ENCODE data around the gene RFTN1.

The RFTN1 gene

DNA sequence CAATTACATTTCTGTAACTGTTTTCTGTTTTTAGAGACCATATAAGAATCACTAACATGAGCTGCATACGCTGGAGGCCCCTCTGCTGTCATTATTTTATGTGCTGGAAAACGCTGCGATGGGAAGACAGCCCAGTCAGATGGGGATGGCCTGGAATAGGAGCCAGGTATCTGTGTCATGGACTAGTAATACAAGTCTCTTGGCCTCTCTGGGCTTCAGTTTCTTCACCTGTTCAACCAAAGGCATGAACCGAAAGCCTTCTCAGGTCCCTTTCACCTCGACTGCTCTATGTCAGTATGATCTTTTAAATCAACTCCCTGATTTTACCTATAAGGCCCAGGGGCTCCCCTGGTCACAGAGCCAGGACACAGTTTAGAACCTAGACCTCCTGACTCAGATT, 14.6 kb upstream of the RFTN1 start:
- TF ChIP-seq, protein P1, sequence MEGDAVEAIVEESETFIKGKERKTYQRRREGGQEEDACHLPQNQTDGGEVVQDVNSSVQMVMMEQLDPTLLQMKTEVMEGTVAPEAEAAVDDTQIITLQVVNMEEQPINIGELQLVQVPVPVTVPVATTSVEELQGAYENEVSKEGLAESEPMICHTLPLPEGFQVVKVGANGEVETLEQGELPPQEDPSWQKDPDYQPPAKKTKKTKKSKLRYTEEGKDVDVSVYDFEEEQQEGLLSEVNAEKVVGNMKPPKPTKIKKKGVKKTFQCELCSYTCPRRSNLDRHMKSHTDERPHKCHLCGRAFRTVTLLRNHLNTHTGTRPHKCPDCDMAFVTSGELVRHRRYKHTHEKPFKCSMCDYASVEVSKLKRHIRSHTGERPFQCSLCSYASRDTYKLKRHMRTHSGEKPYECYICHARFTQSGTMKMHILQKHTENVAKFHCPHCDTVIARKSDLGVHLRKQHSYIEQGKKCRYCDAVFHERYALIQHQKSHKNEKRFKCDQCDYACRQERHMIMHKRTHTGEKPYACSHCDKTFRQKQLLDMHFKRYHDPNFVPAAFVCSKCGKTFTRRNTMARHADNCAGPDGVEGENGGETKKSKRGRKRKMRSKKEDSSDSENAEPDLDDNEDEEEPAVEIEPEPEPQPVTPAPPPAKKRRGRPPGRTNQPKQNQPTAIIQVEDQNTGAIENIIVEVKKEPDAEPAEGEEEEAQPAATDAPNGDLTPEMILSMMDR (IDR thresholded peaks at IDR 0.05; ENCODE audit: insufficient read depth, missing control alignments): no peak

DNA sequence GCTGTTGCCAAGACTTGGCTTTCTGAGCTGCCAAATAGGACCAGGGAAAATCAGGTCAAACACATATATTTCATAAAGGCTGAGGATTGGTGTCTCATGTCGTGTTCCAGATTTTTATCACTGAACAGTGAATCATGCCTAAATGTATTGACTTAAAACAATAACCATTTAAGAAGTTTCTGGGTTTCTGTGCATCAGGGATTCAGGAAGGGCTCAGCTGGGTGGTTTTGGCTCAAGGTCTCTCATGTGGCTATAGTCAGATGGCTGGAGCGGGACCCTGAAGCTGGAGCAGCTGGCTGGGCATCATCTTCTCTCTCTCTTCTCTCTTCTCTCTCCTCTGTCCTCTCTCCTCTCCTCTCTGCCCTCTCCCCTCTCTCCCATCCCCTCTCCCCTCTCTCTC, 10.7 kb upstream of the RFTN1 start:
- FAIRE-seq (no peak), DNase-seq (ENCODE audit: insufficient read length, low spot score) (no peak)
- TF ChIP-seq, protein P1 (IDR thresholded peaks at IDR 0.05; ENCODE audit: insufficient read depth, missing control alignments): no peak

More for the DNA sequence above, 14.6 kb upstream of the RFTN1 start:
- FAIRE-seq: no peak
- no peak for DNase-seq (ENCODE audit: insufficient read length, low spot score)

DNA sequence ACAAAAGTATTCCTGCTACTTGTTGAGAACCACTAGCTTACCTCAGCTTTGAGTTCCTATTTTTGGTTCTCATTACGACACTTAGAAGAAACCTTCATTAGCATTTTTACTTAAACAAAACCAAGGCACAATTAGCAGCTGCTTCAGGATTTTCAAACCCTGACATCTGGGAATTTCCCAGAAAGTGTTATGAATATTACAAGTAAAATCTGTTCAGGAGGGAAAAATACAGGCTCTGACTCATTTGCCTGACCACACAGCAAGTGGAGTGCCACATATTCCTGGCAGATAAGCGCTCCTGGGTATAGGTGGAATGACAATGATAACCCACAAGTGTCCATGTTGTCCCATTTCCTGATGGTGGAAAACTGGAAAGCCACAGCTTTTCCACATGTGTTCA, 10.3 kb upstream of the RFTN1 start:
- TF ChIP-seq, protein P1 (IDR thresholded peaks at IDR 0.05; ENCODE audit: insufficient read depth, missing control alignments): no peak
- FAIRE-seq (no peak), DNase-seq (ENCODE audit: insufficient read length, low spot score) (no peak)

- no peak for FAIRE-seq
- TF ChIP-seq, protein P1 (IDR thresholded peaks at IDR 0.05; ENCODE audit: insufficient read depth, missing control alignments): no peak
- DNase-seq (ENCODE audit: insufficient read length, low spot score): no peak
Measured at GRCh38 chr3:16522834-16523233, 9.3 kb upstream of the RFTN1 start.

GRCh38 chr3:16520970-16521881, 7.7 kb upstream of the RFTN1 start:
- TF ChIP-seq, protein P1 (IDR thresholded peaks at IDR 0.05; ENCODE audit: insufficient read depth, missing control alignments): no peak
- FAIRE-seq (no peak), DNase-seq (ENCODE audit: insufficient read length, low spot score) (no peak)

GRCh38 chr3:16520241-16520969, 6.9 kb upstream of the RFTN1 start:
- FAIRE-seq (no peak), DNase-seq (ENCODE audit: insufficient read length, low spot score) (no peak)

More at GRCh38 chr3:16520241-16520969, 6.9 kb upstream of the RFTN1 start:
- TF ChIP-seq, protein P1 (IDR thresholded peaks at IDR 0.05; ENCODE audit: insufficient read depth, missing control alignments): no peak
